Neural crest cell (in vitro differentiated cells): ENCODE data around the gene FBLN1. TPM values are rescaled to one million over a fixed set of nuclear protein-coding genes. Genes with fewer than 3 reads are reported as not detected.

Experiments used
- DNase-seq: peaks from one replicate; pipeline ENCODE4 v3.0.0; 2021; ENCODE audit warnings: low read depth, mixed read lengths, low spot score
- H3K27ac Mint-ChIP-seq: one replicate; pipeline ENCODE4 v1.8.0; 2021; ENCODE audit warnings: mild to moderate bottlenecking, mixed read lengths; ENCODE audit not compliant: unreplicated experiment
- H3K27me3 Mint-ChIP-seq: 2 replicates; pipeline ENCODE4 v1.8.0; 2021; ENCODE audit warnings: low read depth, mild to moderate bottlenecking, mixed read lengths
- H3K36me3 Mint-ChIP-seq: 2 replicates; pipeline ENCODE4 v1.8.0; 2021; ENCODE audit warnings: low read depth, mild to moderate bottlenecking, mixed read lengths
- H3K4me1 Mint-ChIP-seq: 2 replicates; pipeline ENCODE4 v1.8.0; 2021; ENCODE audit warnings: mixed read lengths
- H3K4me3 Mint-ChIP-seq: one replicate; pipeline ENCODE4 v1.8.0; 2021; ENCODE audit warnings: mild to moderate bottlenecking, mixed read lengths
- H3K9me3 Mint-ChIP-seq: 2 replicates; pipeline ENCODE4 v1.8.0; 2021; ENCODE audit warnings: mixed read lengths
- CTCF ChIP-seq: fragments of 200-600 bp; sonication (generic); conservative IDR thresholded peaks from 2 replicates; pipeline ENCODE4 v1.5.0; 2021; ENCODE audit warnings: antibody characterized with exemption, mild to moderate bottlenecking
- total RNA-seq: library from RNA; stranded (reverse); gene quantifications from 2 replicates; pipeline ENCODE4 v1.2.1, GENCODE V29; 2021

Gene FBLN1
- total RNA-seq, 1 donor from 2014 or later, result 163 TPM

DNA sequence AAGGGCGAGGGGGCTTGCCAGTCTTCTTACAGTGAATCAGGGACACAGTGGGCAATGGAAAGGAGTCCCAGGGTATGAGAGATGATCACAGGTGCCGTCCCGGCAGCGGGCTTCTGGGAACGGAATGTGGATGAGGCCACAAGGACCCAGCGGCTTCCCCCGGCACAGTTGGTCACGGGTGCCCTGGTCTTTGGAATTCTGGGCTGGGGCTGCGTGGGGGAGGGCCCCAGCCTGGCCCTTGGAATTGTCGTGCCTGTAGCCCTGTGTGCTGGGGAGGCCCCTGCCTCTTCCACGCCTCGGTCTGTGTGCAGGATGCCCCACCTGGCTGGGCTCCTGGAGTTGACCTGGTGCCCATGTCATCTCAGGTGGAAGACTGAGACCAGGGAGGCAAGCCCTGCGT is 76.6 kb downstream of the FBLN1 start:
- Mint-ChIP-seq H3K4me3 (no peak overlapping the region), H3K9me3 (no peaks in the 10 kb centered on the region), H3K27me3 (no peaks in the 10 kb centered on the region), H3K4me1 (peaks cover 4% of the 10 kb centered on the region), H3K36me3 (no peaks in the 10 kb centered on the region), H3K27ac (no peak overlapping the region)
- DNase-seq, result no peak
- no peak for TF ChIP-seq CTCF

- Mint-ChIP-seq H3K27me3 (no peaks in the 10 kb centered on the region), H3K9me3 (no peaks in the 10 kb centered on the region), H3K27ac (no peak overlapping the region), H3K36me3 (no peaks in the 10 kb centered on the region), H3K4me1 (peaks cover 4% of the 10 kb centered on the region), H3K4me3 (no peak overlapping the region)
- no peak for DNase-seq
- no peak for TF ChIP-seq CTCF
These were observed 77.4 kb downstream of the FBLN1 start for GRCh38 chr22:45579806-45580725.

GRCh38 chr22:45580726-45581381 is 78.2 kb downstream of the FBLN1 start:
- DNase-seq, result no peak
- no peak overlapping the region for H3K4me3 Mint-ChIP-seq
- no peak for TF ChIP-seq CTCF
- H3K9me3 Mint-ChIP-seq, result no peaks in the 10 kb centered on the region
- no peaks in the 10 kb centered on the region for H3K27me3 Mint-ChIP-seq
- no peaks in the 10 kb centered on the region for H3K36me3 Mint-ChIP-seq
- H3K4me1 Mint-ChIP-seq, result peaks cover 4% of the 10 kb centered on the region
- no peak overlapping the region for H3K27ac Mint-ChIP-seq

DNA sequence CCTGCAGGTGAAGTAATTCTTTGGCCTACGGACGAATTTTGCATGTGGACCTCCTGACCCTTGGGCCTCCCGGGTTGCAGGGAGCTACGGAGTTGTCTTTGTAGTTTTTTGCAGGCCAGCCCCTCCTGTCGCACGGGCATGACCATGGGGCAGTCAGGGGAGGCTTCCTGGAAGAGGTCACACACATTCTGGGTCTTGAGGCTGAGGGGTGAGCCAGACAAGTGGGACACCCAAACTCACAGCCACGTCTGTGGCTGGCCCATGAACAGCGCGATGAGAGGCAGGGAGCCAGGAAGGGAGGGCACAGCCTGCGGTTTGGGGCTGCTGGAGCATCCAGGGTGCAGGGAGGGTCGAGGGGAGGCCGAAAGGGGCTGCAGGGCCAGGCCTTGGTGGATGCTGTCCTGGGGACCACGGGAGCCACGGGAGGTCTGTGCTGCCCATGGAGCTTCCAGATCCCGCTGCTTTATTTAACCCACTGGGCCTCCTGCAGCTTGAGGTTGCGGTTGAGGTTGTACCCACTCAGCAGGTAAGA is 78.9 kb downstream of the FBLN1 start:
- no peaks in the 10 kb centered on the region for H3K36me3 Mint-ChIP-seq
- H3K9me3 Mint-ChIP-seq, result no peaks in the 10 kb centered on the region
- no peak overlapping the region for H3K4me3 Mint-ChIP-seq
- H3K4me1 Mint-ChIP-seq, result peaks cover 4% of the 10 kb centered on the region
- H3K27ac Mint-ChIP-seq, result no peak overlapping the region
- DNase-seq, result no peak
- H3K27me3 Mint-ChIP-seq, result no peaks in the 10 kb centered on the region
- TF ChIP-seq CTCF, result no peak

- TF ChIP-seq CTCF, result no peak
- DNase-seq, result no peak
- Mint-ChIP-seq H3K4me3 (no peak overlapping the region), H3K9me3 (no peaks in the 10 kb centered on the region), H3K4me1 (peaks cover 5% of the 10 kb centered on the region), H3K27me3 (no peaks in the 10 kb centered on the region), H3K27ac (no peak overlapping the region), H3K36me3 (no peaks in the 10 kb centered on the region)
These were observed 79.7 kb downstream of the FBLN1 start for GRCh38 chr22:45582236-45582954.
